K562 (cell line): Measurements from ENCODE around the gene FRMD3. TPM values are rescaled to one million over a fixed set of nuclear protein-coding genes. Genes with fewer than 3 reads are reported as not detected.

Experiments used
- ATAC-seq: fragments of 200-7000 bp; cut with Tn5 transposase; 3 replicates; pipeline ENCODE4 v1.9.1; 2020; ENCODE audit warnings: moderate library complexity
- BruUV-seq: library from RNA; stranded (reverse); fragments of 400-500 nt; replicated peaks from 2 replicates; lab custom pipeline; 2021; lab: Mats Ljungman, UMichigan
- CTCF ChIA-PET: fragments of 300-600 bp; formaldehyde crosslinking; extraction: SDS; loops from one replicate; lab custom pipeline; 2021; ENCODE audit warnings: low intra/inter-chr PET ratio; lab: Yijun Ruan, JAX
- POLR2A ChIA-PET: fragments of 300-600, 350-650 bp; sonication (Branson Sonifier 250); formaldehyde crosslinking; extraction: SDS; loops from one replicate; lab custom pipeline; 2021; ENCODE audit warnings: antibody characterized with exemption, inconsistent platforms; lab: Yijun Ruan, JAX
- DNase-seq, 4 experiments: peaks; one replicate each; pipeline versions ENCODE4 v3.0.0 to v3.0.0-alpha.2; 2011 to 2018; ENCODE audit warnings: low spot score in 3 of 4, mixed read lengths in 3 of 4; ENCODE audit errors: extremely low read depth in 1 of 4
- FAIRE-seq: peaks from 2 replicates; lab custom pipeline; 2011; peaks lifted over from hg19 to GRCh38; lab: Jason Lieb, UNC
- H2AFZ ChIP-seq: 2 replicates; pipeline ENCODE4 v1.6.0; 2011; ENCODE audit warnings: low read depth, low read length, control low read depth, inconsistent platforms
- H3K27ac ChIP-seq: fragments of 200-600 bp; 3 replicates; pipeline ENCODE4 v1.8.0; 2011; ENCODE audit warnings: low read depth, mild to moderate bottlenecking, control low read depth, inconsistent platforms, low read length, moderate library complexity, mixed read lengths; ENCODE audit errors: extremely low read depth
- H3K27me3 ChIP-seq, 2 experiments: fragments of 300-600 bp in 1 of 2; 2 replicates in 1 of 2; 3 replicates in 1 of 2; pipeline versions ENCODE4 v1.6.0 to v1.8.0; 2011; ENCODE audit warnings: inconsistent platforms in 2 of 2, low read length in 2 of 2, mild to moderate bottlenecking in 1 of 2, mixed read lengths in 1 of 2, moderate library complexity in 1 of 2; ENCODE audit not compliant: control insufficient read depth in 2 of 2, insufficient read depth in 2 of 2
- H3K36me3 ChIP-seq: fragments of 300-600 bp; 3 replicates; pipeline ENCODE4 v1.8.0; 2011; ENCODE audit warnings: mild to moderate bottlenecking, low read length, inconsistent platforms; ENCODE audit not compliant: control insufficient read depth, insufficient read depth
- H3K4me1 ChIP-seq, 2 experiments: fragments of 200-600 bp in 1 of 2; replicated peaks in 1 of 2; 2 replicates in 1 of 2; 3 replicates in 1 of 2; pipeline versions ENCODE4 v1.5.1 to v1.8.0; 2011; ENCODE audit warnings: inconsistent platforms in 2 of 2, low read length in 2 of 2, mild to moderate bottlenecking in 1 of 2, mixed read lengths in 1 of 2, moderate library complexity in 1 of 2; ENCODE audit not compliant: control insufficient read depth in 2 of 2, insufficient read depth in 2 of 2
- H3K4me2 ChIP-seq: 2 replicates; pipeline ENCODE4 v1.6.1; 2011; ENCODE audit warnings: low read length, control low read depth, inconsistent platforms, mixed read lengths; ENCODE audit not compliant: insufficient read depth
- H3K4me3 ChIP-seq: fragments of 200-600 bp; sonication (generic), shearing (Covaris generic); 2 replicates; pipeline ENCODE4 v1.5.1; 2016; ENCODE audit warnings: control low read depth, inconsistent platforms
- H3K79me2 ChIP-seq: fragments of 200-600 bp; 3 replicates; pipeline ENCODE4 v1.8.0; 2011; ENCODE audit warnings: low read length, inconsistent platforms; ENCODE audit not compliant: control insufficient read depth, insufficient read depth
- H3K9ac ChIP-seq, 2 experiments: 2 replicates each; pipeline versions ENCODE4 v1.6.0 to v1.6.1; 2011; ENCODE audit warnings: low read depth in 2 of 2, low read length in 2 of 2, control low read depth in 1 of 2, inconsistent platforms in 1 of 2, mild to moderate bottlenecking in 1 of 2, mixed read lengths in 1 of 2; ENCODE audit not compliant: insufficient read depth in 1 of 2
- H3K9me1 ChIP-seq: one replicate; pipeline ENCODE4 v1.6.0; 2011; ENCODE audit warnings: inconsistent platforms, mild to moderate bottlenecking, low read length, moderate library complexity; ENCODE audit not compliant: control insufficient read depth, insufficient read depth
- H3K9me3 ChIP-seq: replicated peaks from 2 replicates; pipeline ENCODE4 v1.5.1; 2011; ENCODE audit warnings: low read depth, low read length, inconsistent platforms; ENCODE audit not compliant: control insufficient read depth, insufficient read depth
- H4K20me1 ChIP-seq: replicated peaks from 2 replicates; pipeline ENCODE4 v1.6.1; 2011; ENCODE audit warnings: low read length, inconsistent platforms, mixed read lengths; ENCODE audit not compliant: control insufficient read depth, insufficient read depth
- CHD1 ChIP-seq: fragments of 200-600 bp; sonication (generic); IDR thresholded peaks from one replicate; pipeline ENCODE4 v1.6.1; 2012; ENCODE audit warnings: mild to moderate bottlenecking, moderate library complexity, low read length, inconsistent platforms
- GMEB1 ChIP-seq: fragments of 250-450 bp; sonication (Bioruptor Pico); IDR thresholded peaks from 2 replicates; pipeline ENCODE4 v1.4.0; 2020; ENCODE audit warnings: mild to moderate bottlenecking
- JUN ChIP-seq, 2 experiments: sonication (generic) in 1 of 2; formaldehyde crosslinking in 1 of 2; IDR thresholded peaks; 2 replicates each; pipeline versions ENCODE4 v1.6.1 to v1.8.0; 2012 to 2022; ENCODE audit warnings: borderline replicate concordance in 2 of 2, mild to moderate bottlenecking in 2 of 2, improper control_type of control experiment in 1 of 2, low read depth in 1 of 2, low read length in 1 of 2, missing genetic modification reagents in 1 of 2
- MXI1 ChIP-seq: IDR thresholded peaks from 2 replicates; pipeline ENCODE4 v1.6.1; 2011; ENCODE audit warnings: low read depth, mild to moderate bottlenecking, improper control_type of control experiment, low read length
- NFE2L1 ChIP-seq: fragments of 450-650 bp; IDR thresholded peaks from 2 replicates; pipeline ENCODE4 v1.6.1; 2016; ENCODE audit warnings: missing genetic modification characterization, low read depth, mild to moderate bottlenecking, missing compliant biosample characterization, moderate library complexity, borderline replicate concordance
- RNF219 ChIP-seq: fragments of 250-450 bp; sonication (Bioruptor Pico); IDR thresholded peaks from 2 replicates; pipeline ENCODE4 v1.5.0; 2022; ENCODE audit warnings: mild to moderate bottlenecking
- SNAPC5 ChIP-seq: fragments of 250-450 bp; sonication (Bioruptor Pico); IDR thresholded peaks from 2 replicates; pipeline ENCODE4 v1.8.0; 2021; ENCODE audit warnings: moderate library complexity, mild to moderate bottlenecking, inconsistent platforms
- ZFP36 ChIP-seq: fragments of 150-350 bp; IDR thresholded peaks from 2 replicates; pipeline ENCODE4 v1.6.1; 2018; ENCODE audit warnings: low read length, low read depth; ENCODE audit not compliant: partially characterized antibody
- ZNF449 ChIP-seq: fragments of 250-450 bp; sonication (Bioruptor Pico); IDR thresholded peaks from 2 replicates; pipeline ENCODE4 v1.8.0; 2022; ENCODE audit warnings: moderate library complexity, mild to moderate bottlenecking, inconsistent platforms
- WGBS: fragments of 100-300 bp; shearing (Covaris generic); methylation state at CpG from one replicate; pipeline ENCODE4 v1.1.6; 2016; ENCODE audit warnings: low coverage, mixed read lengths; ENCODE audit not compliant: insufficient coverage; ENCODE audit errors: missing lambda C conversion rate; 5-methylcytosine and 5-hydroxymethylcytosine counted together
- in situ Hi-C: fragments of 300-500 bp; cut with MboI; formaldehyde crosslinking; loops from 4 replicates; pipeline ENCODE4 v1.15.0; 2018; ENCODE audit warnings: inconsistent platforms, mixed read lengths
- intact Hi-C: fragments of 100-400 bp; cut with micrococcal nuclease; formaldehyde crosslinking; loops from 2 replicates; pipeline ENCODE4 v1.14.2; 2022
- polyA plus RNA-seq, 8 experiments: library from polyadenylated mRNA; depleted of rRNA in 4 of 8; stranded (reverse) in 5 of 8; unstranded in 3 of 8; fragments of >200 nt; fragmentation: Nextera tagmentation in 2 of 8; fragmentation: Illumina TruSeq in 1 of 8; extraction: Ambion mirVana in 2 of 8; extraction: Trizol in 1 of 8; gene quantifications; 2 replicates each; pipeline versions ENCODE4 v1.2.1 to v1.2.3, GENCODE V29; 2011 to 2014; ENCODE audit warnings: inconsistent platforms in 1 of 8, missing spikeins in 1 of 8
- total RNA-seq, 7 experiments: library from RNA; depleted of rRNA in 6 of 7; stranded (reverse); fragments of >200 nt in 6 of 7; fragmentation: Illumina TruSeq in 2 of 7; extraction: Trizol in 2 of 7; gene quantifications; 2 replicates each; pipeline versions ENCODE4 v1.2.1 to v1.2.3, GENCODE V29; 2011 to 2021; ENCODE audit warnings: low replicate concordance in 1 of 7

FRMD3 gene
- total and polyA plus RNA-seq, 9 of the 15 experiments (the other 6 are each of a cell fraction or from before 2014, with no cell fraction given) = 0.09 to 0.51 (median 0.21) TPM

- FAIRE-seq = no peak
- POLR2A ChIA-PET = no interaction called here
Observed at GRCh38 chr9:83379045-83379444, 159.2 kb downstream of the FRMD3 start.

GRCh38 chr9:83372957-83373356 is 165.2 kb downstream of the FRMD3 start:
- intact Hi-C loops = no loop called here
- no peak for FAIRE-seq
- H3K36me3 ChIP-seq = no peaks in the 10 kb centered on the region
- TF ChIP-seq ZFP36 (no peak), RNF219 (no peak), NFE2L1 (tag) (no peak), MXI1 (no peak), GMEB1 (CRISPR knock-in tag) (no peak), JUN (IDR thresholded peaks at IDR 0.05; ENCODE audit: borderline replicate concordance, low read depth, low read length) (no peak), JUN (CRISPR knock-in tag; IDR thresholded peaks at IDR 0.05; ENCODE audit: borderline replicate concordance) (no peak)

More at GRCh38 chr9:83379045-83379444, 159.2 kb downstream of the FRMD3 start:
- H3K79me2 ChIP-seq = no peaks in the 10 kb centered on the region
- H3K27me3 ChIP-seq = no peaks in the 10 kb centered on the region
- H3K9ac ChIP-seq = no peak overlapping the region
- H3K4me2 ChIP-seq = no peak overlapping the region
- H3K27ac ChIP-seq = no peak overlapping the region
- no peak for ATAC-seq
- no peak for TF ChIP-seq SNAPC5 (CRISPR knock-in tag)
- TF ChIP-seq ZNF449 (CRISPR knock-in tag) = no peak
- TF ChIP-seq CHD1 = no peak
- no TSS peak for BruUV-seq
- no peak overlapping the region for H3K4me3 ChIP-seq
- no peaks in the 10 kb centered on the region for H3K36me3 ChIP-seq
- intact Hi-C loops (no loop called here), in situ Hi-C loops (no loop called here)
- no peaks in the 10 kb centered on the region for H3K9me3 ChIP-seq
- H4K20me1 ChIP-seq = no peaks in the 10 kb centered on the region
- CTCF ChIA-PET = no interaction called here
- no peaks in the 10 kb centered on the region for H3K9me1 ChIP-seq
- no peaks in the 10 kb centered on the region for H3K4me1 ChIP-seq
- no peak for DNase-seq
- H2AFZ ChIP-seq = no peak overlapping the region

More at GRCh38 chr9:83372957-83373356, 165.2 kb downstream of the FRMD3 start:
- H3K4me2 ChIP-seq = no peak overlapping the region
- ChIA-PET POLR2A (no interaction called here), CTCF (no interaction called here)
- H3K9me1 ChIP-seq = no peaks in the 10 kb centered on the region
- no TSS peak for BruUV-seq
- no peak for DNase-seq
- H3K79me2 ChIP-seq = no peaks in the 10 kb centered on the region
- H3K27ac ChIP-seq = no peak overlapping the region
- H3K4me3 ChIP-seq = no peak overlapping the region
- no peaks in the 10 kb centered on the region for H3K4me1 ChIP-seq
- H4K20me1 ChIP-seq = no peaks in the 10 kb centered on the region
- WGBS = 0% methylated on average over 5 of the region's 5 CpGs
- H3K9ac ChIP-seq = no peak overlapping the region
- no peak overlapping the region for H2AFZ ChIP-seq
- in situ Hi-C loops = no loop called here
- ATAC-seq = no peak
- no peaks in the 10 kb centered on the region for H3K9me3 ChIP-seq
- no peaks in the 10 kb centered on the region for H3K27me3 ChIP-seq
